Suppressor macrophage (primary cell): ENCODE data around the gene CNTN3.
A peak's percentile ranks its signal among the peaks of the same experiment; 100 is the strongest.

Source experiments
- DNase-seq, 4 experiments: peaks; one replicate each; pipeline ENCODE4 v3.0.0-alpha.2; 2020 to 2022
- total RNA-seq, 17 experiments: gene quantifications; one replicate each; lab custom pipeline; 2026; ENCODE audit warnings: mixed read lengths in 6 of 17, inconsistent platforms in 3 of 17; lab: John Stamatoyannopoulos, UW

The CNTN3 gene
- 0 to 2.9 (median 0) reads per million in 17 experiments for total RNA-seq

GRCh38 chr3:74614107-74614967 lies at the start of gene CNTN3:
TSS of gene CNTN3 (minus strand) at chr3:74614659. CDS start at chr3:74521112, 93,547 bp downstream.
- no peak for DNase-seq

- DNase-seq, result no peak
These were observed 48.7 kb upstream of the CNTN3 start for GRCh38 chr3:74663178-74663577.

DNA sequence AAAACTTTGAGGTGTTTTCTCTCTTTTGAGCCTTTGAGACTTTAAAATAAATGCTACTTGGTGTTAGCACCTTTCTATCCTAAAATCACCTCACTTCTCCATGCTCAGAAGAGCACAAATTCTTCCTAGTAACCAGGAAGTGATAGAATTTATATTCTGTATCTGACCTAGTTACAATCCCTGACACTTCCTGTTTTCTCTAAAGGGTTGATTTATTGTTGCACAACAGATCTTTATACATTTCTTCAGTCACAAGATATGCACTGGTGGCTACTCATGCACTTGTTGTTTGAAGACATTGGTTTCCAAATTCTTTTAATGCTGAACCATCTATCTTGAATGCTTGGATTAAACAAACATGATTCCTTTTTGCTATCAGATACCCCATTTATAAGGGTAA lies 47.2 kb upstream of the CNTN3 start:
- peak in 1 of 4 experiments; percentile 10 for DNase-seq

GRCh38 chr3:74651885-74652284 lies 37.4 kb upstream of the CNTN3 start:
- DNase-seq, result no peak

DNA sequence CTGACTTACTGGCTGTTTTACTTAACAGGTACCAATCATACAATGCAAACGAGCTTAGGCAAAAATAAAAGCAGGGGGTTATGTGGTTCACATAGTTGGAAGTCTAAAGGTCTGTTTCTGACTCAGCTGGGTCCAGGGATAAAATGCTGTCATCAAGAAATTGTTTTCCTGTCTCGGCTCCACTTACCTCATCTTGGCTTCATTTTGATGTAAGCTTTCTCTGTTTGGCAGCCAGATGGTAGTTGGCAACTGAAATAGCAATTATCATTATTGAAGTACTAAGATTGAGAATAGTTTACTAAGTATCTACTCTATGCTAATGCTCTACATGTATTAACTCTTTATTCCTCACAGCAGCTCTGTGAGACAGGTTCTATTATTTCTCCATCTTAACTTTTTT lies 36.8 kb upstream of the CNTN3 start:
- DNase-seq, result no peak

DNA sequence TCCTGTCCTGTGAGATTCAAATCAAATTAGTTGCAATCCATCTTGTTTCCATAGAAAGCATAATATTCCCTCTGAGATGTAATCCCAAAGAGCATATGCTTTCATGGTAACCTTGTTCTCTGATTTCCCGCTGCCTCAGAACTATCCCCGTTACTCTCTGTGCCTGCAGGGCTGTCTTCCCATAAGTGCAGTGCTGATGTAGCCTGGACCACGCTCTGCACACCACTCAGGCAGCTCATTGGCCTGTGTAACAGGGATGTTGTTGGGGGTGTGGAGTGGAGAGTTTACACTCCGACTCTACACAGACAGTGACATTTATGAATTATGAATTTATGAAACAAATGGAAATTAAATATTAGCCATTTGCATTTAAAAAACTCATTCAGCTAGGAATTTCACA lies 33.6 kb upstream of the CNTN3 start:
- DNase-seq, result no peak

DNA sequence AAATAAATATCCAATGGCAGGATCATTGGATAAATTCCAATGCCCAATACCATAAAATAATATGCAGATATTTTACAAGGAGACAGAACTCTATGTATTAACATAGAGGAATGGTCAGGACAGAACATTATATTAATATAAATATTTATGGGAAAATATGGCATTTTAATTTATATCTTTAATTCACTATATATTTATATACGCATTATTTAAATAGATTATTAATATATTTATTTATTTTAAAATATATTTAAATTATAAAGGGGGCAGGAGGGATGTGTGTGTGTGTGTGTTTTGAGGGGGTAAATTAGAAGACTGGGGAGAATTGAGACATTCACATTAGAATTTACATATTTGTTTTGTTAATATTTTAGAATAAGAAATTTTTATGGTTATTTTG lies 31.6 kb upstream of the CNTN3 start:
- DNase-seq, result no peak

DNA sequence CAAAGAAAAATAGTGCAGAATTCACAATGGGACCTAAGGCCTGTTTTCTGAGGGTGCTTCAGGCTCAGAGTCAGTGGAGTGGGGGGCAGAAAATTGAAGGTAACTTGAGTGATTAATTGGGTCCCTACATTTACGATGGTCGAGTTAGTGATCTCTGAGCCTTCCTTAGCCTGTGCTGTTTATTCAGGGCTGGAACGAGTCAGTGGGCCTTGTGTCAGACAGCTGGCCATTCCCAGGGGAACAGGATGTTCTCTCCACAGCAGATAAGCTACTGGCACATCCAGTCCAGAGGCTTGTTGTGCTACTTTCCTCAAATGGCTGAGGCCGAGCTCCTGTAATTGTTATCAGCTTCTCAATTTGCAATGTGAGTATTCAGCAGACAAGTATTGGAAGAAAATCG lies 29.2 kb upstream of the CNTN3 start:
- no peak for DNase-seq

GRCh38 chr3:74642876-74643275 lies 28.4 kb upstream of the CNTN3 start:
- no peak for DNase-seq

GRCh38 chr3:74640211-74640610 lies 25.8 kb upstream of the CNTN3 start:
- no peak for DNase-seq

- DNase-seq, result no peak
These were observed 25.2 kb upstream of the CNTN3 start for GRCh38 chr3:74639681-74640080.

GRCh38 chr3:74636981-74637380 lies 22.5 kb upstream of the CNTN3 start:
- no peak for DNase-seq

GRCh38 chr3:74633021-74633420 lies 18.6 kb upstream of the CNTN3 start:
- no peak for DNase-seq

DNA sequence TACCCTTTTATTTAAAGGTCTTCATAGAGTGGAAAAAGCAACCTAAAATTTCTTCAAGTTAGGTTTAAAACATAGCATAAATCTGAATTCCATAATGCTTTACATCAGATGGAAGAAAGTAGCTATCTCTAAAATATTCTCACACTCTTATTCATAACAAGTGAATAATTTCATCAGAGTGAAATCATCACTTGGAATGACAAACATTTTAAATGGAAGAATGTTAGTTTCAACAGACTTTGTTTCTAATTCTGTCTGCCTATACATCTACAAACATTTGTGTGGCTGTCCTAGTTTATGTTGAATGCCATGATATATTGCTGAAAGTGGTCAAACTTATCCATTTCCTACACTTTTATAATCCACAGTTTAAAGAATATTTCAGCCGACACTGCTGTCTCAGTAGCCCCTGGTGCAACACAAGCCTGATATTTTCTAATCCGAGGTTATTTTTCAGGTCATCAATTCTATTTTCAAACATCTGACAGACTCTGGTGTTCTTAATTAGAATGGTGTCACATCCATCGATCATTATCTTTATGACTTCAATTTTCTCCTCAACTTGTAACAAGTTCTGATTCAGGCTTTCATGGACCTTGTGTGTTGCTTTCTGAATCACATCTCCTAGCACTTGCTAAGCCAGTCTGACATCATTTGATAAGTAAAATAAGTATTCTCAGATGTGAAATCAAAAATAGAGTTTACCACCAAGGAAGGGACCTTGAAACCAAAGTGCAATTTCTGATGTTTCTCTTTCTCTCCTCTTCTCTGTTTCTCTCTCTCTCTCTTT lies 17.1 kb upstream of the CNTN3 start:
- DNase-seq, result no peak

- no peak for DNase-seq
These were observed 16.1 kb upstream of the CNTN3 start for GRCh38 chr3:74630602-74631001.

DNA sequence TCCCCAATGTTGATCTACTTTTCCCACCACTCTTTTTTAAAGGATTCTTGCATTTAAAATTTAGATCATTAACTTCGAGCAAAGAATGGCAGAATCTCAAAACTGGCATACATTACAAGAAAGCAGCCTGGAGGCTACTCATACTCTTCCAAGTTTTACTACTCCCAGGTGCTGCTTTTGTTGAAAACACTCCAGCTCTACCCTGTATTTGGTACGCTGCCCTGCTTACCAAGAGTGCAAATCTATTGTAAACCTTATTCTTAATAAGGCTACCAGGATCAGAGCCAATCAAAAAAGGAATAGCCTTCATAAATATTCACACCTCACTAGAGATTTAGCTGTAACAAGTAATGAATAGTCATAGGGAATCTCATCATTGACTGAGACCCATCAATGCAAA lies 11.6 kb upstream of the CNTN3 start:
- no peak for DNase-seq

DNA sequence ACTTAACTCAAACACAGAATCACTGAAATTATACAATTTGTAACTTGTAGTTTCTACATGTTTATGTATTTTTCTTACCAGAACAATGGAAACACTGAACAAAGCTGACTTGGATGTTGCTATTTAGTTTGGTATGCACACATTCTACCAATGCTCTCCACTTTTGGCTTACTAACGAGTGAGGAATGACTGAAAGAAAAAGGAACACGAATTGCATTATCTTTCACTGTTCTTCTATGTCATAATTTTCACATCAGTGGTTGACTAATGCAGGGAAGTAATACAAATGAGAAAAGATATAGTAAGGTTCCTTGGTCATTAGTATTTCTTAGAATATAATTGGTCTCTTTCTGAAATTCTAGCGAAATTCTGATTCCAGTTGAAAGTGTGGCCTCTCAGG lies 9.8 kb upstream of the CNTN3 start:
- DNase-seq, result no peak

DNA sequence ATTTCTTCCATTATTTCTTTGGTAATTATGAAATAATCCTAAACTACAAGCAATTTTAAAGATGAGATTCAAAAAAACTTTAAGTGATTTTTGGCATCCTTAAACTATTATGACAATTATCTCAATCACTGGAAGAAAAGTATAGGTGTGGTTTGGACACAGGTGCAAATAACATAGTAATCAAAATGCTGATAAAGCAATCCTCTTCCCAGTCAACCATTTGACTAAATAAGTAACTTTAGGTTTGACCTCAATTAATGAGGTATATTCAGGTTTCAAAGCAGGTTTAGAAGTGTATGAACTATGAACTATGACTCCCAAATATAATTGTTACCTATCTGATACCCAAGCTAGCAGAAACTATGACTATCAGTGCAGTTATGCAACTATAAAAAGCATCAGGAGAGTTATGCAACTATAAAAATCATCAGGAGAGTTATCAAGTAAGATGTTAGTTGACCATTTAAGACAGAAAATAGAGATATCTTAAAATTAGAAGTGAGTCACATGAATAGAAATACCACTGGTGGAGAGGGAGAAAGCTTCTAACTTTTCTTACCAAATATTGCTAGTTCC lies 8.9 kb upstream of the CNTN3 start:
- DNase-seq, result no peak

- DNase-seq, result no peak
These were observed 7.1 kb upstream of the CNTN3 start for GRCh38 chr3:74621581-74621980.

- DNase-seq, result no peak
These were observed 3.3 kb upstream of the CNTN3 start for GRCh38 chr3:74617776-74618175.

GRCh38 chr3:74613521-74614106 lies 845 bp downstream of the CNTN3 start:
- DNase-seq, result no peak

DNA sequence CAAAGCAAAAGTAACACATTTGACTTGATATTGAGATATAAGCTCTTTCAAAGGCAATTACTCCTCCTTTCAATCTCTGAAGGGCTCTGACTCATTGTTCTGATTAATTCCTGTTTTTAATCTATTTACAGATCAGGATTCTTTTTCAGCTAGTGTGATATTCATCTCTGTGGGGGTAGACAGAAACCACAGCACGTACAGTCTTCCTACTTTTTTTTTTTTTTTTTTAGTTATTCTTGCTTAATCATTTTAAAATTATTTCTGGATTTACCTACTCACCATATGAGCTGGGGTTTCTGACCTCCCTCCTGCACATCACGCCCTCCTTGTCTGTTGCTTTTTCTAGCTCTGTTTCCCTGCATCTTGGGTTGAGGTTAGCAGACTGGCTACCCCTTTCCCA lies 1.4 kb downstream of the CNTN3 start:
- DNase-seq, result no peak

GRCh38 chr3:74611206-74611605 lies 3.3 kb downstream of the CNTN3 start:
- no peak for DNase-seq
